ENCODE results near the gene MAPKAP1. TPM values are rescaled to one million over a fixed set of nuclear protein-coding genes. Genes with fewer than 3 reads are reported as not detected.

Gene MAPKAP1
- total RNA-seq, 1 donor from 2014 or later = 67.3 TPM

DNA sequence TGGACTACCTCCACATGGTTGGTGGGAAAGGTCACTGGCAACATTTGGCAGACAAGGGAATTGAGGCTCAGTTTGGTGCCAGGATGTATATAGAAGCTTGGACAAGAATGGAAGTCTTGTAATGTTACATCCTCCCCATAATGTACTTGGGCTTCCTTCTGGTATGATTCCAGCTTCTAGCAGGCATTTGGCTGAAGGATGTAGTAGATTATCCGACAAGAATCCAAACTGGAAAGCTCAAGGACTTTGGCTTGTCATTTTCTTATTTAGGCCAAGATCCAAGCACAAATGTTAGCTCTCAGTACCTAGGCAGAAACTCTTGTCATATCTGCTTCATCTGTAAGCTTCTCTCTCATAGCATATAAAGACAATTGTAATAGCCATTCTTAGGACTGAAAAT, 209.1 kb downstream of the MAPKAP1 start:
- TF ChIP-seq, protein P1, sequence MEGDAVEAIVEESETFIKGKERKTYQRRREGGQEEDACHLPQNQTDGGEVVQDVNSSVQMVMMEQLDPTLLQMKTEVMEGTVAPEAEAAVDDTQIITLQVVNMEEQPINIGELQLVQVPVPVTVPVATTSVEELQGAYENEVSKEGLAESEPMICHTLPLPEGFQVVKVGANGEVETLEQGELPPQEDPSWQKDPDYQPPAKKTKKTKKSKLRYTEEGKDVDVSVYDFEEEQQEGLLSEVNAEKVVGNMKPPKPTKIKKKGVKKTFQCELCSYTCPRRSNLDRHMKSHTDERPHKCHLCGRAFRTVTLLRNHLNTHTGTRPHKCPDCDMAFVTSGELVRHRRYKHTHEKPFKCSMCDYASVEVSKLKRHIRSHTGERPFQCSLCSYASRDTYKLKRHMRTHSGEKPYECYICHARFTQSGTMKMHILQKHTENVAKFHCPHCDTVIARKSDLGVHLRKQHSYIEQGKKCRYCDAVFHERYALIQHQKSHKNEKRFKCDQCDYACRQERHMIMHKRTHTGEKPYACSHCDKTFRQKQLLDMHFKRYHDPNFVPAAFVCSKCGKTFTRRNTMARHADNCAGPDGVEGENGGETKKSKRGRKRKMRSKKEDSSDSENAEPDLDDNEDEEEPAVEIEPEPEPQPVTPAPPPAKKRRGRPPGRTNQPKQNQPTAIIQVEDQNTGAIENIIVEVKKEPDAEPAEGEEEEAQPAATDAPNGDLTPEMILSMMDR (conservative IDR thresholded peaks at IDR 0.05) = no peak
- no peak for DNase-seq (ENCODE audit: extremely low spot score, unreplicated experiment)
- Mint-ChIP-seq H3K4me1 (ENCODE audit: unreplicated experiment) (peaks cover 14% of the 10 kb centered on the region), H3K36me3 (peaks cover 15% of the 10 kb centered on the region), H3K4me3 (no peak overlapping the region), H3K27ac (no peak overlapping the region), H3K27me3 (no peaks in the 10 kb centered on the region), H3K9me3 (no peaks in the 10 kb centered on the region)

DNA sequence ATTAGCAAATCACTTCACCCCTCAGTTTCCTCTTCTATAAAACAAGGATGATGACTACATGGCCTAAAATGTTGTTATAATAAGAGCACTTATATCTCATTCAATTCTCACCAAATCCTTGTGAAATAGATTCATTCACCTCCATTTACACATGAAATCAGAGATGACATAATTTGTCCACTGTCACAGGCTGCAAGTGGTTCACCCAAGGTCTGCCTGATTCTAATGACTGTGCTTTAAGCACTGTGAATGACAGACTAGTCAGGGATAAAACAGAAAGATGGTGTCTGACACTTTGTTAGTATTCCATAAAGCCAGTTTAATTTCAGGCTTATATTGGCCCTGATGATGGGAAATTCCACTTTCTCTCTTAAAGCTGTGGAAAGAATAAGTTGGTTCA, 209.5 kb downstream of the MAPKAP1 start:
- no peaks in the 10 kb centered on the region for H3K9me3 Mint-ChIP-seq
- no peak overlapping the region for H3K4me3 Mint-ChIP-seq
- peaks cover 14% of the 10 kb centered on the region for H3K4me1 Mint-ChIP-seq (ENCODE audit: unreplicated experiment)
- peaks cover 14% of the 10 kb centered on the region for H3K36me3 Mint-ChIP-seq
- H3K27ac Mint-ChIP-seq = no peak overlapping the region
- DNase-seq (ENCODE audit: extremely low spot score, unreplicated experiment) = no peak
- TF ChIP-seq, protein P1 (conservative IDR thresholded peaks at IDR 0.05) = no peak
- H3K27me3 Mint-ChIP-seq = no peaks in the 10 kb centered on the region

DNA sequence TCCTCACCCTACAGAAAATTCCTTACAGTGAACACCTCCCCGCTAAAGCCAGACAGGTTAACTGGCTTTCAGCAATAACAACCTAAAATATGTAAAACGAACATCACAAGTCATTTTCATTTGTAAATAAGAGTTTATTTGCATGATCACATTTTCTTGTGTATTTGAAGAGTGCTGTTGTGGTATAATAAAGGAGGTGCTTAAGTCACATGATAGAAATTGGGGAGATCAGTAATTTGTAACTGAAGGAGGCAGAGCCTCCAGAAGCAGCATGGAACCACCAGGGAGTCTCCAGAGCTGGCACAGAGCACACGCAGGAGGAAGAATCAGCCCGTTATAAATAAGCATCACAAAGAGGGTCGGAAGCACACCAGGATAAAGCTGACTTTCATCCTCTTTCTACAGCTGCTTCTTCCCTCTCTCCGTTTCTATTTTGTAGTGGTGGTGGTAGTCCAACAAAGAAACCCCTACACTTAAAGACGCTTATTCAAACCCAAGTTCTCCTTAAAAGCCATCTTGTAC, 210.6 kb downstream of the MAPKAP1 start:
- Mint-ChIP-seq H3K36me3 (peaks cover 9% of the 10 kb centered on the region), H3K4me3 (no peak overlapping the region), H3K9me3 (no peaks in the 10 kb centered on the region), H3K27me3 (no peaks in the 10 kb centered on the region), H3K4me1 (ENCODE audit: unreplicated experiment) (peaks cover 14% of the 10 kb centered on the region), H3K27ac (no peak overlapping the region)
- DNase-seq (ENCODE audit: extremely low spot score, unreplicated experiment) = no peak
- TF ChIP-seq, protein P1 (conservative IDR thresholded peaks at IDR 0.05) = no peak

DNA sequence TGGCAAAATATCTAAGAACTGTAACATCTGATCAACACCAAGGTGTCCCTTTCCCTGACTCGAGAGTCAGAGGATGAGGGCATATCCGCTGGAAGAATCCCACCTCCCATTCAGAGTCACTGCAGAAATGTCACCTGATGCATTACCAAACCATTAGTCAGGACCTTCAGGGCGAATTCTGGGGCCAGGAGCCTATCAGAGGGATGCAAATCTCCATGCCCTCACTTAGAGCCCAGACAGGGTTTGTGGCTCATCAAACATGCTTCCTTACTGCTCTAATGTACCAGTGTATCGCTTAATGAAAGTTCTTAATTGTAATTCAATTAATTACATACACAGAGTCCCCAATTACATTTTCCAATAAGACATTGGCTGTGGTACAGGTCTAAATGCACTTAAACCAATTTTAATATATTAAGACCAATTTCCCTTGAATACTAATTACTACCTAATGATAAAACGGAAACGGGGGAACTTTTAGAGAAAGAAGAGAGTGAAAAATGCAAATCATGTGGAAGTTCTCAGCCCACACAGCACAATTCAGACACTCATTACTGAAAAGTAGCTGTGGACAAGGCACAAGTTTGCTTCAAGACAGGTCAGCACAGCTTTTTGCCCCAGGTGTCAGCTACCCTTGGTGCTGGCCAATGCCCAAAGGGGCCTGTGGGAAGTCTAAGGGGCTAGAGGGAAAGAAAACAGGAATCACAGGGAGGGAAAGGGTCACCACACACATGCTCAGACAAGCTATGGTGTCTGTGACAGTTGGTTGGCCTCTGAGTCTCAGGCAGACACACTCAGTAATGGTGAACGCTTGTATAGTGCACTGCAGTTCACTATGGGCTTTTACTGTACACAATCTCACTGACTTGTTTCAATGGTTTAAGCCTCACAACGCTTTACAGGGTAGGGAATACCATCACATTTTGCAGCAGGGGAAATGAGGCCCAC, 211.6 kb downstream of the MAPKAP1 start:
- Mint-ChIP-seq H3K4me3 (no peak overlapping the region), H3K4me1 (ENCODE audit: unreplicated experiment) (peaks cover 14% of the 10 kb centered on the region), H3K27ac (no peak overlapping the region), H3K27me3 (no peaks in the 10 kb centered on the region), H3K9me3 (no peaks in the 10 kb centered on the region), H3K36me3 (peaks cover 2% of the 10 kb centered on the region)
- TF ChIP-seq, protein P1 (conservative IDR thresholded peaks at IDR 0.05) = no peak
- DNase-seq (ENCODE audit: extremely low spot score, unreplicated experiment) = no peak

DNA sequence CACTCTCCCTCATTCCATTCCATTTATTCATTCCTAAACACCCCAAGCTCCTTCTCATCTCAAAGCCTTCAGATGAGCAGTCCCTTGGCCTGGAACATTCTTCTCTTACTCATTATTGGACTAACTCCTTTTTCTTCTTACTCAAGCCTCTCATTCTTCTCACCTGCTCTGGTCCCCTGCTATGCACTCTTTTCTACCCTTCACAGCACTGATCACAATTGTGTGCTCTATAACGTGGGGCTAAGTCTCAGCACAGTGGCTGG, 212.4 kb downstream of the MAPKAP1 start:
- TF ChIP-seq, protein P1 (conservative IDR thresholded peaks at IDR 0.05) = no peak
- Mint-ChIP-seq H3K4me1 (ENCODE audit: unreplicated experiment) (peaks cover 14% of the 10 kb centered on the region), H3K36me3 (peaks cover under 1% of the 10 kb centered on the region), H3K9me3 (no peaks in the 10 kb centered on the region), H3K27me3 (no peaks in the 10 kb centered on the region), H3K4me3 (no peak overlapping the region), H3K27ac (no peak overlapping the region)
- no peak for DNase-seq (ENCODE audit: extremely low spot score, unreplicated experiment)

All from type B pancreatic cell (in vitro differentiated cells).